Panc1 (cell line): ENCODE results near the gene PAPSS1. TPM values are rescaled to one million over a fixed set of nuclear protein-coding genes. Genes with fewer than 3 reads are reported as not detected.
A peak's percentile ranks its signal among the peaks of the same experiment; 100 is the strongest.

Experiments
- ATAC-seq: fragments of 200-7000 bp; cut with Tn5 transposase; 2 replicates; pipeline ENCODE4 v1.9.1; 2020; ENCODE audit warnings: mild to moderate bottlenecking, moderate library complexity
- BruUV-seq: library from RNA; stranded (reverse); fragments of 400-500 nt; replicated peaks from 2 replicates; lab custom pipeline; 2021; lab: Mats Ljungman, UMichigan
- CTCF ChIA-PET: fragments of 300-600 bp; sonication (Branson Sonifier 250); formaldehyde crosslinking; loops from one replicate; lab custom pipeline; 2022; ENCODE audit warnings: antibody characterized with exemption; lab: Charles Lee
- POLR2A ChIA-PET: fragments of 300-600 bp; sonication (Branson Sonifier 250); formaldehyde crosslinking; loops from one replicate; lab custom pipeline; 2022; ENCODE audit warnings: antibody characterized with exemption; lab: Charles Lee
- DNase-seq: peaks from one replicate; pipeline ENCODE4 v3.0.0-alpha.2; 2010; ENCODE audit warnings: low read depth, low spot score
- H3K27ac ChIP-seq: 2 replicates; pipeline ENCODE4 v1.5.1; 2011; ENCODE audit warnings: mild to moderate bottlenecking, low read length, inconsistent platforms
- H3K27me3 ChIP-seq: fragments of 200-500 bp; sonication (Bioruptor generic); 2 replicates; pipeline ENCODE4 v1.6.0; 2014; ENCODE audit warnings: low read length, inconsistent platforms; ENCODE audit not compliant: control insufficient read depth, insufficient read depth
- H3K36me3 ChIP-seq: fragments of 200-500 bp; sonication (Bioruptor generic); 2 replicates; pipeline ENCODE4 v1.5.1; 2014; ENCODE audit warnings: inconsistent platforms, mild to moderate bottlenecking, low read length, moderate library complexity; ENCODE audit not compliant: control insufficient read depth, insufficient read depth
- H3K4me1 ChIP-seq: 2 replicates; pipeline ENCODE4 v1.5.1; 2011; ENCODE audit warnings: inconsistent platforms, mild to moderate bottlenecking, low read length, moderate library complexity; ENCODE audit not compliant: control insufficient read depth, insufficient read depth
- H3K4me3 ChIP-seq, 2 experiments: 2 replicates each; pipeline ENCODE4 v1.5.1; 2011 to 2012; ENCODE audit warnings: low read depth in 2 of 2, low read length in 2 of 2, mild to moderate bottlenecking in 2 of 2, inconsistent platforms in 1 of 2, moderate library complexity in 1 of 2
- H3K9me3 ChIP-seq: fragments of 200-500 bp; sonication (Bioruptor generic); 2 replicates; pipeline ENCODE4 v1.5.1; 2014; ENCODE audit warnings: low read depth, mild to moderate bottlenecking, inconsistent platforms, low read length, moderate library complexity; ENCODE audit not compliant: control insufficient read depth, insufficient read depth
- POLR2AphosphoS5 ChIP-seq: IDR thresholded peaks from 2 replicates; pipeline ENCODE4 v1.6.1; 2012; ENCODE audit warnings: mild to moderate bottlenecking, low read depth, low read length, moderate library complexity
- SIN3A ChIP-seq: IDR thresholded peaks from 2 replicates; pipeline ENCODE4 v1.6.1; 2012; ENCODE audit warnings: low read depth, mild to moderate bottlenecking, low read length, moderate library complexity, borderline replicate concordance; ENCODE audit not compliant: insufficient read depth
- TCF7L2 ChIP-seq: IDR thresholded peaks from 2 replicates; pipeline ENCODE4 v1.6.1; 2011; ENCODE audit warnings: mild to moderate bottlenecking, low read depth, low read length, inconsistent platforms
- in situ Hi-C: cut with HindIII; loops from 2 replicates; pipeline ENCODE4 v1.10.0; 2016; ENCODE audit warnings: low sequenced_read_pairs, low pct_unique_long_range_greater_than_20kb
- intact Hi-C: fragments of 100-400 bp; cut with micrococcal nuclease; formaldehyde crosslinking; loops from one replicate; pipeline ENCODE4 v1.10.0; 2022; ENCODE audit not compliant: unreplicated experiment
- total RNA-seq: library from RNA; stranded (reverse); gene quantifications from one replicate; pipeline ENCODE4 v1.2.1, GENCODE V29; 2021; ENCODE audit not compliant: unreplicated experiment
- TF ChIP-seq, protein P1 (sequence below): fragments of 450-650 bp; IDR thresholded peaks from 2 replicates; pipeline ENCODE4 v1.5.1; 2017; ENCODE audit warnings: mild to moderate bottlenecking
- TF ChIP-seq, protein P2 (sequence below), 2 experiments: IDR thresholded peaks; 2 replicates each; pipeline ENCODE4 v1.6.1; 2011 to 2012; ENCODE audit warnings: low read depth in 2 of 2, control low read depth in 1 of 2, low read length in 1 of 2, mild to moderate bottlenecking in 1 of 2, moderate library complexity in 1 of 2; ENCODE audit not compliant: insufficient read depth in 1 of 2

The PAPSS1 gene
- total RNA-seq, 1 experiment from 2014 or later = 28.1 TPM

DNA sequence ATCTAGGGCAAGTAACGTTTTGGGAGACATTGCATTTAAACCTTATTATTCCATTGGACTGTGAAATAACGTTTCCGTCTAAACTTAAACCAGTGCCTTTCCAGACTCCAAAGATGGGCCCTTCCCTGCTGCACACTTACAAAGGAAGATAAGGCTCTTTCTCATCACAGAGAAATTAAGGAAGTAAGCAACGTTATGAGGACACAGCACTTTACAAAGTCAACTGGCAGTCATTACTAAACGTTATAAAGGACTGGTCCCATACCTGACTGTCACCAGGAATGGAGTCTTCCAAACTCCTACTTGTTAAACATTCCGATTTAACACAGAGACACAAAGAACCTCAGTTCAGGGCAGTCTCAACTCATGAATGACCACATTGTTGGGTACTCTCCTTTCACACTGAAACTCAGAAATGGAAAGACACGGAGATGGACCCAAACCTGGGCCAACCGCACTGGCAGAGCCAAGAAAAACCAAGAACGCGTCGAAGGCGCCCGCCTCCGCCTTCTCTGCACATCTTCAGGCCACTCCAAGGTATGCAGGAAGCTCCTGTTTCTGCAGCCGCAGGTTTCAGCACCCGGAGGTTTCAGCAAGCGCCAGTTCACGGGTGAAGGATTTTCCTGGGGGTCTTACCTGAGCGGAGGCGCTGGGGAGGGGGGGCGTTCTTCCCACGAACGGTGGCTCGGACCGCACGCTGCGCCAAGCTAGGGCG is 670 bp downstream of the PAPSS1 start:
- POLR2A ChIA-PET = no interaction called here
- Histone ChIP-seq H3K27ac (peak overlapping the region; percentile 81), H3K4me1 (peaks cover 8% of the 10 kb centered on the region), H3K36me3 (no peaks in the 10 kb centered on the region), H3K4me3 (peak overlapping the region; percentile 77 to 85), H3K27me3 (no peaks in the 10 kb centered on the region), H3K9me3 (no peaks in the 10 kb centered on the region)
- peak; percentile 26 for ATAC-seq
- no peak for DNase-seq
- CTCF ChIA-PET = no interaction called here
- intact Hi-C loops (no loop called here), in situ Hi-C loops (no loop called here)
- TF ChIP-seq, protein P1, sequence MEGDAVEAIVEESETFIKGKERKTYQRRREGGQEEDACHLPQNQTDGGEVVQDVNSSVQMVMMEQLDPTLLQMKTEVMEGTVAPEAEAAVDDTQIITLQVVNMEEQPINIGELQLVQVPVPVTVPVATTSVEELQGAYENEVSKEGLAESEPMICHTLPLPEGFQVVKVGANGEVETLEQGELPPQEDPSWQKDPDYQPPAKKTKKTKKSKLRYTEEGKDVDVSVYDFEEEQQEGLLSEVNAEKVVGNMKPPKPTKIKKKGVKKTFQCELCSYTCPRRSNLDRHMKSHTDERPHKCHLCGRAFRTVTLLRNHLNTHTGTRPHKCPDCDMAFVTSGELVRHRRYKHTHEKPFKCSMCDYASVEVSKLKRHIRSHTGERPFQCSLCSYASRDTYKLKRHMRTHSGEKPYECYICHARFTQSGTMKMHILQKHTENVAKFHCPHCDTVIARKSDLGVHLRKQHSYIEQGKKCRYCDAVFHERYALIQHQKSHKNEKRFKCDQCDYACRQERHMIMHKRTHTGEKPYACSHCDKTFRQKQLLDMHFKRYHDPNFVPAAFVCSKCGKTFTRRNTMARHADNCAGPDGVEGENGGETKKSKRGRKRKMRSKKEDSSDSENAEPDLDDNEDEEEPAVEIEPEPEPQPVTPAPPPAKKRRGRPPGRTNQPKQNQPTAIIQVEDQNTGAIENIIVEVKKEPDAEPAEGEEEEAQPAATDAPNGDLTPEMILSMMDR = no peak
- TF ChIP-seq POLR2AphosphoS5 = no peak
- TF ChIP-seq, protein P2, sequence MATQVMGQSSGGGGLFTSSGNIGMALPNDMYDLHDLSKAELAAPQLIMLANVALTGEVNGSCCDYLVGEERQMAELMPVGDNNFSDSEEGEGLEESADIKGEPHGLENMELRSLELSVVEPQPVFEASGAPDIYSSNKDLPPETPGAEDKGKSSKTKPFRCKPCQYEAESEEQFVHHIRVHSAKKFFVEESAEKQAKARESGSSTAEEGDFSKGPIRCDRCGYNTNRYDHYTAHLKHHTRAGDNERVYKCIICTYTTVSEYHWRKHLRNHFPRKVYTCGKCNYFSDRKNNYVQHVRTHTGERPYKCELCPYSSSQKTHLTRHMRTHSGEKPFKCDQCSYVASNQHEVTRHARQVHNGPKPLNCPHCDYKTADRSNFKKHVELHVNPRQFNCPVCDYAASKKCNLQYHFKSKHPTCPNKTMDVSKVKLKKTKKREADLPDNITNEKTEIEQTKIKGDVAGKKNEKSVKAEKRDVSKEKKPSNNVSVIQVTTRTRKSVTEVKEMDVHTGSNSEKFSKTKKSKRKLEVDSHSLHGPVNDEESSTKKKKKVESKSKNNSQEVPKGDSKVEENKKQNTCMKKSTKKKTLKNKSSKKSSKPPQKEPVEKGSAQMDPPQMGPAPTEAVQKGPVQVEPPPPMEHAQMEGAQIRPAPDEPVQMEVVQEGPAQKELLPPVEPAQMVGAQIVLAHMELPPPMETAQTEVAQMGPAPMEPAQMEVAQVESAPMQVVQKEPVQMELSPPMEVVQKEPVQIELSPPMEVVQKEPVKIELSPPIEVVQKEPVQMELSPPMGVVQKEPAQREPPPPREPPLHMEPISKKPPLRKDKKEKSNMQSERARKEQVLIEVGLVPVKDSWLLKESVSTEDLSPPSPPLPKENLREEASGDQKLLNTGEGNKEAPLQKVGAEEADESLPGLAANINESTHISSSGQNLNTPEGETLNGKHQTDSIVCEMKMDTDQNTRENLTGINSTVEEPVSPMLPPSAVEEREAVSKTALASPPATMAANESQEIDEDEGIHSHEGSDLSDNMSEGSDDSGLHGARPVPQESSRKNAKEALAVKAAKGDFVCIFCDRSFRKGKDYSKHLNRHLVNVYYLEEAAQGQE (IDR thresholded peaks at IDR 0.05; ENCODE audit: insufficient read depth in 1 of 2, low read depth in 2 of 2, low read length in 1 of 2) = no peak
- no peak for TF ChIP-seq TCF7L2
- TF ChIP-seq SIN3A = no peak
- BruUV-seq = no TSS peak

DNA sequence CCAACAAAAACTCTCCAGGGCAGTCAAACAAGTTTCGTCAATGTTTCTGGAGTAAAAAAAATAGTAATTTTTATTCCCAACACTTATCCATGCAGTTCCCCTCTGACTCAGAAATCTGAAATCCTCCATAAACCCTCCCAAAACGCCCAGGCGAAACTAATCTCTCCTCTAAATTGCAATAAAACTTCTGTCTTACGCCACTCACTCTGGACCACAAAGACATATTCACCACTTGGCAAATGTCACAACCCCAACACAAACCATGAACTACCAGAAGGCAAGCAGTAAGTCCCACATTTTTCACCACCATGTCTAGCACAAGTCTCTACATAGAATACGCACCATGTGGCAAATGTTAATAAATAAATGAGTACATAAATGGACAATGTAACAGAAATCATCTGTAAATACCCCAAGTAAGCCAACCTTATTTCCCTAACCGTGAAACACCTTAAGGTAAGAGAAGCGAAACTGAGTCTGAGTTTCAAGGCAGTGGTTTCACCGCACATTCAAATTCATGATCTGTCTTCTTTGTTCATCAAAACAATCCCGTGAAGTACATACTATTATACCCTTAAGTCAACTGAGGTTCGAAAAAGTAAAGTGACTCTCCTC is 1.6 kb downstream of the PAPSS1 start:
- no TSS peak for BruUV-seq
- intact Hi-C loops (no loop called here), in situ Hi-C loops (no loop called here)
- ChIA-PET POLR2A (no interaction called here), CTCF (no interaction called here)
- no peak for DNase-seq
- H3K4me3 ChIP-seq = peak overlapping the region; percentile 77 to 85
- no peak for ATAC-seq
- TF ChIP-seq, protein P2 (IDR thresholded peaks at IDR 0.05; ENCODE audit: insufficient read depth in 1 of 2, low read depth in 2 of 2, low read length in 1 of 2) = no peak
- TF ChIP-seq, protein P1 = no peak
- TF ChIP-seq SIN3A (no peak), TCF7L2 (no peak), POLR2AphosphoS5 (no peak)
- no peaks in the 10 kb centered on the region for H3K36me3 ChIP-seq
- peak overlapping the region; percentile 81; the same call in 1 of the 2 replicates for H3K27ac ChIP-seq
- no peaks in the 10 kb centered on the region for H3K27me3 ChIP-seq
- no peaks in the 10 kb centered on the region for H3K9me3 ChIP-seq
- H3K4me1 ChIP-seq = peaks cover 8% of the 10 kb centered on the region
